Measurements from ENCODE around the gene CAPN15. TPM values are rescaled to one million over a fixed set of nuclear protein-coding genes. Genes with fewer than 3 reads are reported as not detected.

Gene CAPN15
- total and polyA plus RNA-seq, 8 donors: 16.7 to 57.2 (median 27.1) TPM

DNA sequence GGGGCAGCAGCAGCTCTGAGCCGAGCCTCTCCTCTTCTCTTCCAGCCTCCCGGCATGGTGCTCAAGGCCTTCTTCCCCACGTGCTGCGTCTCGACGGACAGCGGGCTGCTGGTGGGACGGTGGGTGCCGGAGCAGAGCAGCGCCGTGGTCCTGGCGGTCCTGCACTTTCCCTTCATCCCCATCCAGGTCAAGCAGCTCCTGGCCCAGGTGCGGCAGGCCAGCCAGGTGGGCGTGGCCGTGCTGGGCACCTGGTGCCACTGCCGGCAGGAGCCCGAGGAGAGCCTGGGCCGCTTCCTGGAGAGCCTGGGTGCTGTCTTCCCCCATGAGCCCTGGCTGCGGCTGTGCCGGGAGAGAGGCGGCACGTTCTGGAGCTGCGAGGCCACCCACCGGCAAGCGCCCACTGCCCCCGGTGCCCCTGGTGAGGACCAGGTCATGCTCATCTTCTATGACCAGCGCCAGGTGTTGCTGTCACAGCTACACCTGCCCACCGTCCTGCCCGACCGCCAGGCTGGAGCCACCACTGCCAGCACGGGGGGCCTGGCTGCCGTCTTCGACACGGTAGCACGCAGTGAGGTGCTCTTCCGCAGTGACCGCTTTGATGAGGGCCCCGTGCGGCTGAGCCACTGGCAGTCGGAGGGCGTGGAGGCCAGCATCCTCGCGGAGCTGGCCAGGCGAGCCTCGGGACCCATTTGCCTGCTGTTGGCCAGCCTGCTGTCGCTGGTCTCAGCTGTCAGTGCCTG, 46.7 kb downstream of the CAPN15 start:
- intact Hi-C loops (cut with DNase I): no loop called here

DNA sequence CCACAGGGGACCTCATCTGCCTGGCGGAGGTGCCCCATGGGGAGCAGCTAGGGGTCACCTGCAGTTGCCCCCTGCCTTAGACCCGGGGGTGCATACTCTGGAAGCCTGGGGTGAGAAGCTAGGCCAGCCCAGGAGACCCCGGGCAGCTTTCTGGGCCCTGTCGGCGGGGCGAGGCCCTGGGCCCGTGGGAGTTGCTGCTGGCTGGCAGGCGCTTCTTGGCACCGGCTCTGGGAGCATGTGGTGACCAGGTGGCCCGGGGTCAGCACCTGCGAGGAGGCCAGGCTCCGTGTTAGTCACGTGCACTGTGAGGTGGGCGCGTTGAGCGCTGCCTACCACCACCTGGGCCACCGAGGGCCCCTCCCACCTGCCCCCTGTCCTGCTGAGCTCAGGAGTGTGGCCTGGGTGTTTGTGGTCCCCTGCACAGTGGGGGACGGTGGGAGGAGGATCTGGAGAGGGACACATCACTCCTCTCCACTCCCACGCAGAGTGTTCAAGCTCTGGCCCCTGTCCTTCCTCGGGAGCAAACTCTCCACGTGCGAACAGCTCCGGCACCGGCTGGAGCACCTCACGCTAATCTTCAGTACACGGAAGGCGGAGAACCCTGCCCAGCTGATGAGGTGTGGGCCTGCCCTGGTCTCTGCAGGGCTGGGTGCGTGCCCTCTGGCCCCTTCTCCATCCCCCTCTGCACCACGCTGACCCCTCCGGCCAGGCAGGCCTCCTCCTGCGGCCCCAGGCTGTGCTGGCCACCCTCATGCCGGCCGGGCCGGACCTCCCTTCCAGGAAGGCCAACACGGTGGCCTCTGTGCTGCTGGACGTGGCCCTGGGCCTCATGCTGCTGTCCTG, 48.1 kb downstream of the CAPN15 start:
- no peak overlapping the region for H3K27ac ChIP-seq
- TF ChIP-seq, protein P1, sequence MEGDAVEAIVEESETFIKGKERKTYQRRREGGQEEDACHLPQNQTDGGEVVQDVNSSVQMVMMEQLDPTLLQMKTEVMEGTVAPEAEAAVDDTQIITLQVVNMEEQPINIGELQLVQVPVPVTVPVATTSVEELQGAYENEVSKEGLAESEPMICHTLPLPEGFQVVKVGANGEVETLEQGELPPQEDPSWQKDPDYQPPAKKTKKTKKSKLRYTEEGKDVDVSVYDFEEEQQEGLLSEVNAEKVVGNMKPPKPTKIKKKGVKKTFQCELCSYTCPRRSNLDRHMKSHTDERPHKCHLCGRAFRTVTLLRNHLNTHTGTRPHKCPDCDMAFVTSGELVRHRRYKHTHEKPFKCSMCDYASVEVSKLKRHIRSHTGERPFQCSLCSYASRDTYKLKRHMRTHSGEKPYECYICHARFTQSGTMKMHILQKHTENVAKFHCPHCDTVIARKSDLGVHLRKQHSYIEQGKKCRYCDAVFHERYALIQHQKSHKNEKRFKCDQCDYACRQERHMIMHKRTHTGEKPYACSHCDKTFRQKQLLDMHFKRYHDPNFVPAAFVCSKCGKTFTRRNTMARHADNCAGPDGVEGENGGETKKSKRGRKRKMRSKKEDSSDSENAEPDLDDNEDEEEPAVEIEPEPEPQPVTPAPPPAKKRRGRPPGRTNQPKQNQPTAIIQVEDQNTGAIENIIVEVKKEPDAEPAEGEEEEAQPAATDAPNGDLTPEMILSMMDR (IDR thresholded peaks at IDR 0.05): no peak
- no peak for DNase-seq
- intact Hi-C loops (cut with DNase I): loop anchor here in 1 of 2 donors (5.0 kb wide), 1 partner anchor 87 kb away; no protein-coding TSS in a partner anchor
- H3K36me3 ChIP-seq: peaks cover 0 to 32% of the 10 kb centered on the region in 2 donors
- H3K4me1 ChIP-seq: peaks cover 0 to 11% of the 10 kb centered on the region in 2 donors
- ATAC-seq: no peak
- no peaks in the 10 kb centered on the region for H3K9me3 ChIP-seq
- no peaks in the 10 kb centered on the region for H3K27me3 ChIP-seq
- no peak overlapping the region for H3K4me3 ChIP-seq

More for the DNA sequence above, 46.7 kb downstream of the CAPN15 start:
- ATAC-seq (no peak), DNase-seq (no peak)
- no peak overlapping the region for H3K4me3 ChIP-seq
- no peaks in the 10 kb centered on the region for H3K27me3 ChIP-seq
- TF ChIP-seq, protein P1 (IDR thresholded peaks at IDR 0.05): no peak
- peaks cover 0 to 19% of the 10 kb centered on the region in 2 donors for H3K4me1 ChIP-seq
- H3K9me3 ChIP-seq: no peaks in the 10 kb centered on the region
- H3K36me3 ChIP-seq: peaks cover 0 to 29% of the 10 kb centered on the region in 2 donors
- no peak overlapping the region for H3K27ac ChIP-seq

DNA sequence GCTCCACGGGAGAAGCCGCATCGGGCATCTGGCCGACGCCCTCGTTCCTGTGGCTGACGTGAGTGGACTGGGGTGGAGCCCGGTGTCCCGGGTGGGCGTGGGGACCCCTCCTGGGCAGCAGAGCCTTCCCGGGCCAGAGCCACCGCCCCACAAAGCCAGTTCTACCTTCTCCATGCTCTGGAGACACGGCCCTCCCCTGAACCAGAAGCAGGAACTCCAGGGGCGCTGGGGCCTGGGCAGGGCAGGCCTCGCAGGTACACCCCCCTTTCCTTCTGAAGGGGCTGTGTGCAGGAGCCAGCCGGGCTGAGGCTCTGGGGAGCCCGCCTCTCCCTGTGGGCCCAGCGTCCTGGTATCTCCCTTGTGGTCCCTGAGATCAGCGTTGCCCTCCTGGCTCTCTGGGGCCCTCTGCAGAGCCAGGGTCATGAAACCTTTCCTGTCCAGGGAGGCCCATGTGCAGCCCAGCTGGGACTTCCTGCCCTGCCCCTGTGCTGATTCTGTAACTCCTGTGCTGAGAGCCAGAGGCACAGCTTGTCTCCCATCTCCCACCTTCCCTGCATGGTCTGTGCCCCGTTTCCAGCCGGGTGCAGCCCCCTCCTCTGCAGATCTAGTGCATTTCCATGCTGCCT, 48.8 kb downstream of the CAPN15 start:
- peaks cover 0 to 9% of the 10 kb centered on the region in 2 donors for H3K4me1 ChIP-seq
- no peak overlapping the region for H3K4me3 ChIP-seq
- peaks cover 0 to 40% of the 10 kb centered on the region in 2 donors for H3K36me3 ChIP-seq
- H3K27ac ChIP-seq: no peak overlapping the region
- no peaks in the 10 kb centered on the region for H3K27me3 ChIP-seq
- ATAC-seq (no peak), DNase-seq (no peak)
- intact Hi-C loops (cut with DNase I): loop anchor here in 1 of 2 donors (5.0 kb wide), 1 partner anchor 86 kb away; no protein-coding TSS in a partner anchor
- H3K9me3 ChIP-seq: no peaks in the 10 kb centered on the region
- TF ChIP-seq, protein P1 (IDR thresholded peaks at IDR 0.05): no peak

DNA sequence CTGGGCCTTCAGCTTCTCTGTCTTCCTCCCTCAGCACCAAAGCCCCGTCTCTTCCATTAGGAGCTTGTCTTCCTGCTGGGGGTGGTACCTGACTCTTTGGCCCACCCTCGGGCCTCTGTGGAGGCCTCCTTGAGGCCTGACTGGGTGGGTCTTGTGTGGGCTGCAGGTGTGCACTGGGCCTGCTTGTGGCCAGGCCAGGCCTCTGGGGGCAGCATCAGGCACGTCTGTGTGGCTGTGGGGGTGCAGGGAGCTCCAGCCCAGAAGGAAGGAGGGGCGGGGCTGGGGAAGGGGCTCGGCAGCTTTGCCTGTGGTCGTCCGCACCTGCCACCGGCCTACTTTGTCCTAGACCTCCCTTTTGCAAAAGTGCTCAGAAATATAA, 49.3 kb downstream of the CAPN15 start:
- Histone ChIP-seq H3K9me3 (no peaks in the 10 kb centered on the region), H3K36me3 (peaks cover 0 to 41% of the 10 kb centered on the region in 2 donors), H3K27ac (no peak overlapping the region), H3K27me3 (no peaks in the 10 kb centered on the region), H3K4me1 (peaks cover 0 to 9% of the 10 kb centered on the region in 2 donors), H3K4me3 (no peak overlapping the region)
- ATAC-seq: no peak
- TF ChIP-seq, protein P1 (IDR thresholded peaks at IDR 0.05): no peak
- intact Hi-C loops (cut with DNase I): loop anchor here in 1 of 2 donors (5.0 kb wide), 1 partner anchor 85 kb away; no protein-coding TSS in a partner anchor
- no peak for DNase-seq
